HFF-Myc (cell line): Measurements from ENCODE around the gene FUT2.

ENCODE experiments used
- DNase-seq: peaks from one replicate; pipeline ENCODE4 v3.0.0-alpha.2; 2011; ENCODE audit warnings: low read depth; ENCODE audit errors: extremely low read depth
- H3K4me3 ChIP-seq: replicated peaks from 2 replicates; pipeline ENCODE4 v1.5.1; 2011; ENCODE audit warnings: low read depth, mild to moderate bottlenecking, control low read depth, low read length
- TF ChIP-seq, protein P1 (sequence below): IDR thresholded peaks from 2 replicates; pipeline ENCODE4 v1.5.1; 2012; ENCODE audit warnings: mild to moderate bottlenecking, low read depth, low read length, control low read depth; ENCODE audit errors: missing control alignments

The FUT2 gene

GRCh38 chr19:48755084-48755641 lies 59.4 kb downstream of the FUT2 start, which contains the start of gene FGF21:
Gene FGF21, plus strand, starts transcription at chr19:48755524. Its CDS starts 713 bp downstream, at chr19:48756237.
- H3K4me3 ChIP-seq, result no peak within 1 kb of the TSS
- TF ChIP-seq, protein P1, sequence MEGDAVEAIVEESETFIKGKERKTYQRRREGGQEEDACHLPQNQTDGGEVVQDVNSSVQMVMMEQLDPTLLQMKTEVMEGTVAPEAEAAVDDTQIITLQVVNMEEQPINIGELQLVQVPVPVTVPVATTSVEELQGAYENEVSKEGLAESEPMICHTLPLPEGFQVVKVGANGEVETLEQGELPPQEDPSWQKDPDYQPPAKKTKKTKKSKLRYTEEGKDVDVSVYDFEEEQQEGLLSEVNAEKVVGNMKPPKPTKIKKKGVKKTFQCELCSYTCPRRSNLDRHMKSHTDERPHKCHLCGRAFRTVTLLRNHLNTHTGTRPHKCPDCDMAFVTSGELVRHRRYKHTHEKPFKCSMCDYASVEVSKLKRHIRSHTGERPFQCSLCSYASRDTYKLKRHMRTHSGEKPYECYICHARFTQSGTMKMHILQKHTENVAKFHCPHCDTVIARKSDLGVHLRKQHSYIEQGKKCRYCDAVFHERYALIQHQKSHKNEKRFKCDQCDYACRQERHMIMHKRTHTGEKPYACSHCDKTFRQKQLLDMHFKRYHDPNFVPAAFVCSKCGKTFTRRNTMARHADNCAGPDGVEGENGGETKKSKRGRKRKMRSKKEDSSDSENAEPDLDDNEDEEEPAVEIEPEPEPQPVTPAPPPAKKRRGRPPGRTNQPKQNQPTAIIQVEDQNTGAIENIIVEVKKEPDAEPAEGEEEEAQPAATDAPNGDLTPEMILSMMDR, result no peak
- no peak for DNase-seq
